Erythroblast (primary cell): ENCODE measurements around the gene PIGU.

Experiments
- DNase-seq, 2 experiments: peaks; one replicate each; lab custom pipeline; 2025; lab: John Stamatoyannopoulos, UW
- GATA1 ChIP-seq: IDR thresholded peaks from 2 replicates; pipeline ENCODE4 v1.6.1; 2011; ENCODE audit warnings: low read depth, mild to moderate bottlenecking, control low read depth, low read length, moderate library complexity
- POLR2A ChIP-seq: IDR thresholded peaks from 2 replicates; pipeline ENCODE4 v1.6.1; 2011; ENCODE audit warnings: mild to moderate bottlenecking, low read length

Gene PIGU

GRCh38 chr20:34711813-34712430 lies 35.0 kb upstream of the PIGU start:
- DNase-seq, result no peak
- TF ChIP-seq POLR2A, result no peak
- no peak for TF ChIP-seq GATA1

GRCh38 chr20:34710861-34711574 lies 34.1 kb upstream of the PIGU start:
- TF ChIP-seq GATA1 (no peak), POLR2A (no peak)
- DNase-seq, result peak in 1 of 2 experiments; percentile 40

GRCh38 chr20:34710568-34710839 lies 33.6 kb upstream of the PIGU start:
- no peak for DNase-seq
- TF ChIP-seq POLR2A (no peak), GATA1 (no peak)

- no peak for TF ChIP-seq POLR2A
- no peak for TF ChIP-seq GATA1
- peak; percentile 85 to 89 for DNase-seq
Measured at GRCh38 chr20:34709831-34710567, 33.1 kb upstream of the PIGU start.

- peak; percentile 89 to 91 for DNase-seq
- TF ChIP-seq POLR2A (peak; percentile 54), GATA1 (no peak)
Measured at GRCh38 chr20:34709044-34709830, 32.3 kb upstream of the PIGU start.

- DNase-seq, result peak; percentile 58 to 72
- no peak for TF ChIP-seq GATA1
- no peak for TF ChIP-seq POLR2A
Measured at GRCh38 chr20:34708621-34709043, 31.7 kb upstream of the PIGU start.

GRCh38 chr20:34706912-34707784 lies 30.3 kb upstream of the PIGU start:
- DNase-seq, result no peak
- TF ChIP-seq POLR2A, result no peak
- TF ChIP-seq GATA1, result no peak

GRCh38 chr20:34706302-34706875 lies 29.5 kb upstream of the PIGU start:
- no peak for DNase-seq
- TF ChIP-seq POLR2A (no peak), GATA1 (no peak)

- peak; percentile 50 to 76 for DNase-seq
- no peak for TF ChIP-seq POLR2A
- no peak for TF ChIP-seq GATA1
Measured at GRCh38 chr20:34705397-34706301, 28.8 kb upstream of the PIGU start.

- DNase-seq, result no peak
- TF ChIP-seq POLR2A (no peak), GATA1 (no peak)
Measured at GRCh38 chr20:34705008-34705396, 28.1 kb upstream of the PIGU start.

GRCh38 chr20:34704177-34705007 lies 27.5 kb upstream of the PIGU start, which contains the start of gene TP53INP2:
Gene TP53INP2, plus strand, starts transcription at chr20:34704344. Its CDS starts 4,396 bp downstream, at chr20:34708740.
- DNase-seq, result peak; percentile 95 to 97
- TF ChIP-seq POLR2A, result peak; percentile 77
- no peak for TF ChIP-seq GATA1
